ENCODE data around the gene CNTNAP4. TPM values are rescaled to one million over a fixed set of nuclear protein-coding genes. Genes with fewer than 3 reads are reported as not detected.

The CNTNAP4 gene
- total RNA-seq, 1 donor from 2014 or later: not detected

GRCh38 chr16:76335180-76335974 lies 58.2 kb downstream of the CNTNAP4 start:
- DNase-seq (ENCODE audit: low spot score): no peak
- H3K27ac Mint-ChIP-seq: no peak overlapping the region
- no peak overlapping the region for H3K4me3 Mint-ChIP-seq
- no peaks in the 10 kb centered on the region for H3K27me3 Mint-ChIP-seq (ENCODE audit: insufficient read depth)
- no peaks in the 10 kb centered on the region for H3K36me3 Mint-ChIP-seq (ENCODE audit: low read depth)
- no peaks in the 10 kb centered on the region for H3K4me1 Mint-ChIP-seq (ENCODE audit: low read depth)
- intact Hi-C loops (cut with micrococcal nuclease): no loop called here
- H3K9me3 Mint-ChIP-seq: peaks cover 8% of the 10 kb centered on the region

- no peak overlapping the region for H3K4me3 Mint-ChIP-seq
Measured at GRCh38 chr16:76336112-76336511, 58.9 kb downstream of the CNTNAP4 start.

GRCh38 chr16:76338472-76338871 lies 61.3 kb downstream of the CNTNAP4 start:
- no peak for DNase-seq (ENCODE audit: low spot score)
- intact Hi-C loops (cut with micrococcal nuclease): no loop called here
- no peak overlapping the region for H3K4me3 Mint-ChIP-seq
- H3K36me3 Mint-ChIP-seq (ENCODE audit: low read depth): no peaks in the 10 kb centered on the region
- no peaks in the 10 kb centered on the region for H3K4me1 Mint-ChIP-seq (ENCODE audit: low read depth)
- no peak overlapping the region for H3K27ac Mint-ChIP-seq
- H3K27me3 Mint-ChIP-seq (ENCODE audit: insufficient read depth): no peaks in the 10 kb centered on the region
- peaks cover 8% of the 10 kb centered on the region for H3K9me3 Mint-ChIP-seq

More at GRCh38 chr16:76336112-76336511, 58.9 kb downstream of the CNTNAP4 start:
- Mint-ChIP-seq H3K9me3 (peaks cover 8% of the 10 kb centered on the region), H3K36me3 (ENCODE audit: low read depth) (no peaks in the 10 kb centered on the region), H3K4me1 (ENCODE audit: low read depth) (no peaks in the 10 kb centered on the region), H3K27ac (no peak overlapping the region), H3K27me3 (ENCODE audit: insufficient read depth) (no peaks in the 10 kb centered on the region)
- intact Hi-C loops (cut with micrococcal nuclease): no loop called here
- no peak for DNase-seq (ENCODE audit: low spot score)

- Mint-ChIP-seq H3K4me3 (no peak overlapping the region), H3K27me3 (ENCODE audit: insufficient read depth) (no peaks in the 10 kb centered on the region), H3K9me3 (peaks cover 6% of the 10 kb centered on the region), H3K4me1 (ENCODE audit: low read depth) (no peaks in the 10 kb centered on the region), H3K36me3 (ENCODE audit: low read depth) (no peaks in the 10 kb centered on the region), H3K27ac (no peak overlapping the region)
- no peak for DNase-seq (ENCODE audit: low spot score)
- intact Hi-C loops (cut with micrococcal nuclease): no loop called here
Measured at GRCh38 chr16:76343769-76344168, 66.6 kb downstream of the CNTNAP4 start.

- H3K4me1 Mint-ChIP-seq (ENCODE audit: low read depth): no peaks in the 10 kb centered on the region
- H3K27ac Mint-ChIP-seq: no peak overlapping the region
- no peaks in the 10 kb centered on the region for H3K36me3 Mint-ChIP-seq (ENCODE audit: low read depth)
- no peaks in the 10 kb centered on the region for H3K27me3 Mint-ChIP-seq (ENCODE audit: insufficient read depth)
- peaks cover 6% of the 10 kb centered on the region for H3K9me3 Mint-ChIP-seq
- intact Hi-C loops (cut with micrococcal nuclease): no loop called here
- no peak for DNase-seq (ENCODE audit: low spot score)
- H3K4me3 Mint-ChIP-seq: no peak overlapping the region
Measured at GRCh38 chr16:76345163-76345661, 68.0 kb downstream of the CNTNAP4 start.

GRCh38 chr16:76346210-76346609 lies 69.0 kb downstream of the CNTNAP4 start:
- intact Hi-C loops (cut with micrococcal nuclease): no loop called here
- H3K4me3 Mint-ChIP-seq: no peak overlapping the region
- no peak overlapping the region for H3K27ac Mint-ChIP-seq
- H3K9me3 Mint-ChIP-seq: peaks cover 6% of the 10 kb centered on the region
- no peaks in the 10 kb centered on the region for H3K27me3 Mint-ChIP-seq (ENCODE audit: insufficient read depth)
- no peaks in the 10 kb centered on the region for H3K4me1 Mint-ChIP-seq (ENCODE audit: low read depth)
- H3K36me3 Mint-ChIP-seq (ENCODE audit: low read depth): no peaks in the 10 kb centered on the region
- no peak for DNase-seq (ENCODE audit: low spot score)

GRCh38 chr16:76351441-76351840 lies 74.2 kb downstream of the CNTNAP4 start:
- Mint-ChIP-seq H3K4me3 (no peak overlapping the region), H3K27ac (no peak overlapping the region), H3K9me3 (no peaks in the 10 kb centered on the region), H3K36me3 (ENCODE audit: low read depth) (no peaks in the 10 kb centered on the region), H3K4me1 (ENCODE audit: low read depth) (no peaks in the 10 kb centered on the region), H3K27me3 (ENCODE audit: insufficient read depth) (no peaks in the 10 kb centered on the region)
- intact Hi-C loops (cut with micrococcal nuclease): no loop called here
- DNase-seq (ENCODE audit: low spot score): no peak

- Mint-ChIP-seq H3K4me1 (ENCODE audit: low read depth) (no peaks in the 10 kb centered on the region), H3K4me3 (no peak overlapping the region), H3K27me3 (ENCODE audit: insufficient read depth) (no peaks in the 10 kb centered on the region), H3K27ac (no peak overlapping the region), H3K36me3 (ENCODE audit: low read depth) (no peaks in the 10 kb centered on the region), H3K9me3 (no peaks in the 10 kb centered on the region)
- intact Hi-C loops (cut with micrococcal nuclease): no loop called here
- DNase-seq (ENCODE audit: low spot score): no peak
Measured at GRCh38 chr16:76360404-76360803, 83.2 kb downstream of the CNTNAP4 start.

GRCh38 chr16:76370344-76370743 lies 93.1 kb downstream of the CNTNAP4 start:
- H3K4me1 Mint-ChIP-seq (ENCODE audit: low read depth): no peaks in the 10 kb centered on the region
- no peaks in the 10 kb centered on the region for H3K36me3 Mint-ChIP-seq (ENCODE audit: low read depth)
- no peaks in the 10 kb centered on the region for H3K27me3 Mint-ChIP-seq (ENCODE audit: insufficient read depth)
- no peak for DNase-seq (ENCODE audit: low spot score)
- peaks cover 10% of the 10 kb centered on the region for H3K9me3 Mint-ChIP-seq
- intact Hi-C loops (cut with micrococcal nuclease): no loop called here
- no peak overlapping the region for H3K27ac Mint-ChIP-seq
- H3K4me3 Mint-ChIP-seq: no peak overlapping the region

GRCh38 chr16:76371441-76371840 lies 94.2 kb downstream of the CNTNAP4 start:
- no peak for DNase-seq (ENCODE audit: low spot score)
- no peaks in the 10 kb centered on the region for H3K36me3 Mint-ChIP-seq (ENCODE audit: low read depth)

GRCh38 chr16:76373998-76374397 lies 96.8 kb downstream of the CNTNAP4 start:
- DNase-seq (ENCODE audit: low spot score): no peak
- no peak overlapping the region for H3K27ac Mint-ChIP-seq
- peaks cover 9% of the 10 kb centered on the region for H3K9me3 Mint-ChIP-seq
- no peaks in the 10 kb centered on the region for H3K4me1 Mint-ChIP-seq (ENCODE audit: low read depth)
- no peaks in the 10 kb centered on the region for H3K36me3 Mint-ChIP-seq (ENCODE audit: low read depth)
- intact Hi-C loops (cut with micrococcal nuclease): no loop called here
- no peaks in the 10 kb centered on the region for H3K27me3 Mint-ChIP-seq (ENCODE audit: insufficient read depth)
- H3K4me3 Mint-ChIP-seq: no peak overlapping the region

More at GRCh38 chr16:76371441-76371840, 94.2 kb downstream of the CNTNAP4 start:
- no peaks in the 10 kb centered on the region for H3K27me3 Mint-ChIP-seq (ENCODE audit: insufficient read depth)
- no peak overlapping the region for H3K27ac Mint-ChIP-seq
- peaks cover 9% of the 10 kb centered on the region for H3K9me3 Mint-ChIP-seq
- H3K4me3 Mint-ChIP-seq: no peak overlapping the region
- no peaks in the 10 kb centered on the region for H3K4me1 Mint-ChIP-seq (ENCODE audit: low read depth)
- intact Hi-C loops (cut with micrococcal nuclease): no loop called here

GRCh38 chr16:76376988-76377387 lies 99.8 kb downstream of the CNTNAP4 start:
- intact Hi-C loops (cut with micrococcal nuclease): no loop called here
- no peak overlapping the region for H3K27ac Mint-ChIP-seq
- H3K4me1 Mint-ChIP-seq (ENCODE audit: low read depth): no peaks in the 10 kb centered on the region
- no peak overlapping the region for H3K4me3 Mint-ChIP-seq
- peaks cover 11% of the 10 kb centered on the region for H3K9me3 Mint-ChIP-seq
- no peak for DNase-seq (ENCODE audit: low spot score)
- no peaks in the 10 kb centered on the region for H3K27me3 Mint-ChIP-seq (ENCODE audit: insufficient read depth)
- no peaks in the 10 kb centered on the region for H3K36me3 Mint-ChIP-seq (ENCODE audit: low read depth)

- intact Hi-C loops (cut with micrococcal nuclease): no loop called here
- H3K9me3 Mint-ChIP-seq: peaks cover 12% of the 10 kb centered on the region
- H3K27me3 Mint-ChIP-seq (ENCODE audit: insufficient read depth): no peaks in the 10 kb centered on the region
- H3K27ac Mint-ChIP-seq: no peak overlapping the region
- no peak overlapping the region for H3K4me3 Mint-ChIP-seq
- H3K4me1 Mint-ChIP-seq (ENCODE audit: low read depth): no peaks in the 10 kb centered on the region
- H3K36me3 Mint-ChIP-seq (ENCODE audit: low read depth): no peaks in the 10 kb centered on the region
- no peak for DNase-seq (ENCODE audit: low spot score)
Measured at GRCh38 chr16:76378020-76378419, 100.8 kb downstream of the CNTNAP4 start.

Data from activated T-helper 1 cell treated with anti-CD3 and anti-CD28 coated beads, Interleukin-12 subunit alpha, Interleukin-12 subunit beta, Interleukin-2, Interleukin-4 antibody, amounts not matched to agents 30 ng/mL and 10 ng/mL and 1 ng/mL, durations not matched to agents 14 hours and 24 hours and 36 hours (primary cell).